ENCODE data around the gene CACNB2. TPM values are rescaled to one million over a fixed set of nuclear protein-coding genes. Genes with fewer than 3 reads are reported as not detected.

CACNB2 gene
- total RNA-seq, 2 experiments from 2014 or later = not detected

DNA sequence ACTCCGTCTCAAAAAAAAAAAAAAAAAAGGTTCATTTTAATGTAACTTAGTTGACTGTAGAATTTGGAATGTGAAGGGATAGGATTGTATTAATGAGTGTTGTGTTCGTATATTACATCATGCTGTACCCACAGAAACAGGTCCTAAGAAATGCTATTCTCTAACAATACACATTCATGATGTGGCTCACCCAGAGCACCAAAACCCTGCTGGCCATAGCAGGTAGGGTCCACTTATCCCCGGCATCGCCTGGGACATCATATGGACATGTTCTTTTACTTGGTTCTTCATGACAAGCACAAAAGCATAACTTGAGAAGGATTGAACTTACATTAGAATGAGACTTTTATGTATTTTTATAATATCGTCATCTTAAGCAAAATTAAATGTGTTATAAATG lies 241.5 kb downstream of the CACNB2 start:
- no peaks in the 10 kb centered on the region for H3K4me1 Mint-ChIP-seq (ENCODE audit: low read depth)
- no peak for DNase-seq
- CTCF ChIA-PET = no interaction called here
- H3K36me3 Mint-ChIP-seq (ENCODE audit: low read depth) = no peaks in the 10 kb centered on the region
- H3K27me3 Mint-ChIP-seq (ENCODE audit: low read depth) = peaks cover 4% of the 10 kb centered on the region
- no peak overlapping the region for H3K27ac Mint-ChIP-seq
- no peak overlapping the region for H3K4me3 Mint-ChIP-seq
- intact Hi-C loops (cut with micrococcal nuclease) = no loop called here
- no peaks in the 10 kb centered on the region for H3K9me3 Mint-ChIP-seq

DNA sequence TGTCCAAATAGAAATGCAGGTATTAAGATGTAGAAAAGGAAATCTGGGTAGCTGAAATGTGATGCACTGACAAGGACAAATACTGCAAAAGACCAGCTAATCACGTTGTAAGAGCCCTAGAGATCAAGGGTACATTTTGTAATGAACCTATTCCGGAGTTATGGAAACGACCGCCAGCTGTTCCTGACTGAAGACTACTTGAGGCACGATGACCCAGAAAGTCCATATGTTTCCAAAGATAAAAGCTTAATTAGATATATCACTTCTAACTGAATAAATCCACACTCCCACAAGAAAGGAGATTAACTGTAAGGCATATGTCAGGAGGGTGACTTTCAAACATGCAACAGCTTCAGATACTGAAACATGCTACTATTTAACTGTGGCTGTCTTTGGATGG lies 257.7 kb downstream of the CACNB2 start:
- peaks cover 8% of the 10 kb centered on the region for H3K4me1 Mint-ChIP-seq (ENCODE audit: low read depth)
- no peak overlapping the region for H3K4me3 Mint-ChIP-seq
- intact Hi-C loops (cut with micrococcal nuclease) = no loop called here
- DNase-seq = no peak
- H3K36me3 Mint-ChIP-seq (ENCODE audit: low read depth) = no peaks in the 10 kb centered on the region
- CTCF ChIA-PET = interaction anchor here (1.0 kb wide), 1 partner anchor 25 kb away, joined by 9 read pairs; no protein-coding TSS in a partner anchor
- H3K27me3 Mint-ChIP-seq (ENCODE audit: low read depth) = peaks cover 16% of the 10 kb centered on the region
- no peak overlapping the region for H3K27ac Mint-ChIP-seq
- H3K9me3 Mint-ChIP-seq = no peaks in the 10 kb centered on the region

DNA sequence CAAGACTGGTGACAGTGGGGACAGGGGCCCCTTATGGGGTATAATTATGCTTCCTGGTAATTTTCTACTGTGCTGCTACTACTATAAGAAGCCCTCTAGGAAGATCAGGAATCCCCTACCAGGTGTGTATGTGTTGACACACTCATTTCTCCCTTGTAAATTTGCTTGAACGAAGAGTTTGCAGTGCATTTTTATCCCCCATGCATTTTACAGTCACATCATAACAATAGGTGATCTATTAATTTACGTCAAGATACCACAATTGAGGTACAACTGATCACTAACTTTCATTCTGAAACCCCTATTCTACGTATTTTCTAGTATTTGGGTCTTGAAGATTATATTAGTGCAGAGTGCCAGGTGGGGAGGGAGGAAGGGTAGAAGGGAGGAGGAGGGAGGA lies 258.9 kb downstream of the CACNB2 start:
- CTCF ChIA-PET = interaction anchor here (0.6 kb wide), 1 partner anchor 55 kb away, joined by 3 read pairs; no protein-coding TSS in a partner anchor
- H3K27me3 Mint-ChIP-seq (ENCODE audit: low read depth) = peaks cover 16% of the 10 kb centered on the region
- H3K36me3 Mint-ChIP-seq (ENCODE audit: low read depth) = no peaks in the 10 kb centered on the region
- peaks cover 8% of the 10 kb centered on the region for H3K4me1 Mint-ChIP-seq (ENCODE audit: low read depth)
- H3K27ac Mint-ChIP-seq = no peak overlapping the region
- no peaks in the 10 kb centered on the region for H3K9me3 Mint-ChIP-seq
- DNase-seq = no peak
- no peak overlapping the region for H3K4me3 Mint-ChIP-seq
- intact Hi-C loops (cut with micrococcal nuclease) = no loop called here

DNA sequence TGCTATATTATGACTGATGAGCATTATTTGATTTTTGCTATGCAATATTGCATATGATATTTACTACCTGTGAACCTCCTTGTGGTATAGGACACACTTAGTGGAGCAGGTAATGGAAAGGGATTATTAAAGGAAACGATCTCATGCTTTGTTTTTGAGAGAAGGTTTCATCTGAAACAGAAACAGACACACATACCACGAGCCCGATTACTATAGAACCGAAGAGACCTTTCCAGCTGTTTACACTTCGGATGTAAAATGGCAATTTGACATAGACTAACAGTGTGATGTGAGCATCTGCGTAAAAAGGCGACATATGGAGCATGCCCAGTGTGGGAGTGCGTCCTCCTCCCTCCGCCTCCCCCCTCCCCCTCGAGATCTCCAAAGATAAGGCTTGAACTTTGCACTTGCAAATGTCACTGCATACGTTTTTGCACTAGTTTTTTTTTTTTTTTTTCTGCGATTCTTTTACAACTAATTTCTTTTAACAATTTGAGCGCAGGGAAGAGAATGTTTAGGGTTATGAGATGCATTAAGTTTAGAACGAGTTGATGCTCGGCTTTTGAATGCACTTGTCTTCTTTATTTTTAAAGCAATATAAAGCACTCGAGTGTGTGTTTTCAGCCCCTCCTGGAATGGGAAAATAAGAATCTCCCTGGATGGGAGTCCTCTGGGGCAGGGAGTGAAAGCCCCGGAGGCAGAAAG lies 260.1 kb downstream of the CACNB2 start:
- CTCF ChIA-PET = no interaction called here
- peak overlapping the region; percentile 50 for H3K4me3 Mint-ChIP-seq
- H3K4me1 Mint-ChIP-seq (ENCODE audit: low read depth) = peaks cover 8% of the 10 kb centered on the region
- intact Hi-C loops (cut with micrococcal nuclease) = no loop called here
- no peaks in the 10 kb centered on the region for H3K36me3 Mint-ChIP-seq (ENCODE audit: low read depth)
- no peak overlapping the region for H3K27ac Mint-ChIP-seq
- no peaks in the 10 kb centered on the region for H3K9me3 Mint-ChIP-seq
- peaks cover 19% of the 10 kb centered on the region for H3K27me3 Mint-ChIP-seq (ENCODE audit: low read depth)
- peak; percentile 10 for DNase-seq

DNA sequence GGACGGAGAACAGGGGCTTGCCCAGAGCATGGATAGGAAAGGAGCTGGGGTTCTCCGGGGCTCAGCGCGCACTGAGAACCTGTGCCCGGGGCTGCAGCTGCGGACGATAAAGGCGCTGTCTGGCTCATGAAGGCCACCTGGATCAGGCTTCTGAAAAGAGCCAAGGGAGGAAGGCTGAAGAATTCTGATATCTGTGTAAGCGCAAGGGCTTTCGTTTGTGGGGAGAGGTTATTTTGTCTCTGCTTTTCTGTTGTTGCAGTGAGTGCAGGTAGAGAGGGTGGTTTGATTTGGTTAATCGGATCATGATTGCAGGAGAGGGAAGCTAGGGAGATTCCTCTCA lies 260.7 kb downstream of the CACNB2 start:
- intact Hi-C loops (cut with micrococcal nuclease) = no loop called here
- Mint-ChIP-seq H3K4me1 (ENCODE audit: low read depth) (peaks cover 8% of the 10 kb centered on the region), H3K27ac (no peak overlapping the region), H3K36me3 (ENCODE audit: low read depth) (no peaks in the 10 kb centered on the region), H3K27me3 (ENCODE audit: low read depth) (peaks cover 19% of the 10 kb centered on the region), H3K9me3 (no peaks in the 10 kb centered on the region), H3K4me3 (peak overlapping the region; percentile 3)
- CTCF ChIA-PET = no interaction called here
- no peak for DNase-seq

DNA sequence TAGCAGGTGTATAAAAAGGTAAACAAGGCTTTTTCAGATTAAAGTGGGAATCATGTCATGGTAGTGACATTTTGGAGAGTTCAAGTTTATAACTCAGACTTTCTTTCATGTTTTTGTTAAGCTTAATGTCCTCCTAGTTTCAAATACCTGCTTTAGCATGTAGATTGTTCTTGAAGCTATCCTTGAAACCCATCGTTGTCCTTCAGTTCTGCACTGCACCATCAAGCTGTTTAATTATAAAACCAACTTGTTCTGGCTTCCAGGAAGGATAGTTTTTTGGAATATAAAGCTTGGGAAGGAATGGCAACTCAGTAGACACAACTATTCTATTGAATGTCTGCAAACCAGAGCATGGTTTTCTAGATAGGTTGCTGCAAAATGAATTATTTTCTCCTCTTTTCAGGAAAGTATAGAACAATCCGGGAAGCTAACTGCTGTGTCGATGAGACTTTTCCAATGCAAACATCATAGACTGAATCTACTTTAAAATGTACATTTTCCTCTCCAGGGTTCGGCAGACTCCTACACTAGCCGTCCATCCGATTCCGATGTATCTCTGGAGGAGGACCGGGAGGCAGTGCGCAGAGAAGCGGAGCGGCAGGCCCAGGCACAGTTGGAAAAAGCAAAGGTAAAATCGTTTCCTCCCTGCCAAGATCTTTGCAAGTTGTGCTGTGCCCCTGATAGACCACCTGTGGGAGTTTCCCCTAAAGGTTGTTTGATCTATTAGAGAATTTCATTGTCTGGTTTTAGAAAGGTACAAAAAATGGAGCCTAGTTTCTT lies 261.4 kb downstream of the CACNB2 start:
- Mint-ChIP-seq H3K4me3 (no peak overlapping the region), H3K4me1 (ENCODE audit: low read depth) (peaks cover 8% of the 10 kb centered on the region), H3K36me3 (ENCODE audit: low read depth) (no peaks in the 10 kb centered on the region), H3K9me3 (no peaks in the 10 kb centered on the region), H3K27ac (no peak overlapping the region), H3K27me3 (ENCODE audit: low read depth) (peaks cover 19% of the 10 kb centered on the region)
- no peak for DNase-seq
- intact Hi-C loops (cut with micrococcal nuclease) = no loop called here
- CTCF ChIA-PET = no interaction called here

DNA sequence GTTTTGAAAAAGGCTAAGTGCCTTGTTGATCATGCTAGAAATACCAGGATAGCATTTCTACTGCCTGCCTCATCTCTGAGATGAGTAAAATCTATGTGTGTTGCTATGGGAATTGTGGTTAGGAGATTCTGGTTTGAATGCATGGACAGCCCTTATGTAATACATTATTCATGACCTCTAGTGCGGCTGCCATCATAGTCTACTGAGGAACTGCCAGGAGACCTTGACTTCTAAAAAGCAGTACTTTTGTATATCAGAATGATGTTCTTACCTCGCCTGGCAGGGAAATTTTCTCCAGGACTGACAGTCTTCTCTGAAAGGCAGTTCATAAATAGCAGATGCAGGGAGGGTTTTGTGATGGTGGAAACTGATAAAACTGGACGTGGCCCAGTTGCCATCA lies 262.6 kb downstream of the CACNB2 start:
- CTCF ChIA-PET = no interaction called here
- intact Hi-C loops (cut with micrococcal nuclease) = no loop called here
- no peak overlapping the region for H3K4me3 Mint-ChIP-seq
- peaks cover 8% of the 10 kb centered on the region for H3K4me1 Mint-ChIP-seq (ENCODE audit: low read depth)
- no peak for DNase-seq
- H3K36me3 Mint-ChIP-seq (ENCODE audit: low read depth) = no peaks in the 10 kb centered on the region
- no peaks in the 10 kb centered on the region for H3K9me3 Mint-ChIP-seq
- no peak overlapping the region for H3K27ac Mint-ChIP-seq
- peaks cover 19% of the 10 kb centered on the region for H3K27me3 Mint-ChIP-seq (ENCODE audit: low read depth)

DNA sequence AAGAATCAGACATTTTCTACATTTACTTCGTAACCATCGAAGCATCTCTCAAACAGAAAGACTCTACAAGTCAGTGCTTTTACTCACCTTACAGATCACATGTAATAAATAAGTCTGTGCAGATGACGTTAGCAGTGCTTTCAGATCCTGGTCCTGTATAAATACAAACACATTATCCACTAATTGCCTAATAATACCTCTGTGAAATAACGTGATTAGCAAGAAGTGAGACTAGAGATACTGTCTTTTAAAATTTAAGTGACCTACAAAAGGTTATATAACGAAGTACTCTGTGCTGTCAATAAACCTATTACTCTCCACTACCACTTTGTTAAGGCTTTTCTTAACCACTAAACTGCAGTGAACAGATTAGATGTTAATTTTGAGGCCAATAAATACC lies 264.3 kb downstream of the CACNB2 start:
- intact Hi-C loops (cut with micrococcal nuclease) = no loop called here
- CTCF ChIA-PET = no interaction called here
- peaks cover 8% of the 10 kb centered on the region for H3K4me1 Mint-ChIP-seq (ENCODE audit: low read depth)

DNA sequence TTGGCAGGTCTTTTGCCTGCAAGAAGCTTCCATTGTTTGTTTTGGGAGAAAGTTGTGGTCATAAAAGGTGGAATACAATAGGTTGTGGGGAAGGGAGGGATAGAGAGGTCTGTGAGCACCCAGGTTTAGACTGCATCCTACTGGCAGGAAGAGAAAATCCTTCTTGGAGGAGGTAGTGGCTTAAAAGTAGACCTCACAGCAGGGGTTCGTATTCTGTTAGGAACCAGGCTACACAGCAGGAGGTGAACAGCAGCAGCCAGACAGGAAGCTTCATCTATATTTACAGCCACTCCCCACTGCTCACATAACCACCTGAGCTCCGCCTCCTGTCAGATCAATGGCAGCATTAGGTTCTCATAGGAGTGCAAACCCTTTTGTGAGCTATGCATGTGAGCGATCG lies 265.9 kb downstream of the CACNB2 start:
- CTCF ChIA-PET = no interaction called here
- no peak for DNase-seq
- intact Hi-C loops (cut with micrococcal nuclease) = no loop called here
- no peak overlapping the region for H3K4me3 Mint-ChIP-seq
- peaks cover under 1% of the 10 kb centered on the region for H3K4me1 Mint-ChIP-seq (ENCODE audit: low read depth)
- H3K9me3 Mint-ChIP-seq = no peaks in the 10 kb centered on the region
- peaks cover 10% of the 10 kb centered on the region for H3K27me3 Mint-ChIP-seq (ENCODE audit: low read depth)
- H3K27ac Mint-ChIP-seq = no peak overlapping the region
- H3K36me3 Mint-ChIP-seq (ENCODE audit: low read depth) = no peaks in the 10 kb centered on the region

More for the DNA sequence above, 264.3 kb downstream of the CACNB2 start:
- DNase-seq = no peak
- Mint-ChIP-seq H3K27me3 (ENCODE audit: low read depth) (peaks cover 19% of the 10 kb centered on the region), H3K9me3 (no peaks in the 10 kb centered on the region), H3K4me3 (no peak overlapping the region), H3K27ac (no peak overlapping the region), H3K36me3 (ENCODE audit: low read depth) (no peaks in the 10 kb centered on the region)

DNA sequence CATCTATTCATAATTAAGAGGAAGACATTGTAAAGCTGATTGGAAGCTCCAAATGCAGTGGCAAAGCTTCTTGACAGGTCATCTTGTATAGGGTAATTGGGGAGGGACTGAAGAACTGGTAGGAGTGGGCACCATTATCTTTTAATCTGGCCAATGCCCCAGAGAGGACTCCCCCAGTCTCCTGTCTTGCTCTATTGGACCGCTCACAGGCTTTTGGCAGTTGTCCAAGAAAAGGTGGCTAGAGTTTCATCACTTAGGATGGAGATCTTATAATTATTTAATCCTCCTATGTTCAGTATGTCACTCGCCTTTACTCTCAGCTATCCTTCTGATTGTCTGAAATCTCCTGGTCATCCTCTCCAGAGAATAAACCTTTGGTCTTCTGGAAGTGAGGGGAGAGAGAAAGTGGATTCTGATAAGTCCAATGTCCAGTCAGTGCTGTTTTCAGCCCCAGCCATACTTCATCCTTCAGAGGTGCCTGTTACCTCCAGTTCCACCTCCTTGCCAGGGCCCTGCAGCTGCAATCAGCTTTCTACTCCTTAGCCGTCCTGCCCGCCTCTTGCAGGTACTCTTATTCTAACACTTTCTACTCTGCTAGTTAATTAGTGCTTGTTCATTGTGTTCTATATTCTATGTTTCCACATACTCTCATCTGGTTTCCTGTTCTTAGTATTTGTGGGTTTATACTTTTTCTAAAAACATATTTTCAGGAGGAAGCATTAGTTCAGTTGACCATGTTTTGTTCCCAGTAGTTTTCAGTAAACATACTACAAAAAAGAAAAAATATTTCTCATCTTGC lies 269.6 kb downstream of the CACNB2 start:
- H3K27ac Mint-ChIP-seq = no peak overlapping the region
- H3K4me1 Mint-ChIP-seq (ENCODE audit: low read depth) = no peaks in the 10 kb centered on the region
- peaks cover 3% of the 10 kb centered on the region for H3K27me3 Mint-ChIP-seq (ENCODE audit: low read depth)
- CTCF ChIA-PET = no interaction called here
- H3K4me3 Mint-ChIP-seq = no peak overlapping the region
- intact Hi-C loops (cut with micrococcal nuclease) = no loop called here
- no peaks in the 10 kb centered on the region for H3K9me3 Mint-ChIP-seq
- H3K36me3 Mint-ChIP-seq (ENCODE audit: low read depth) = no peaks in the 10 kb centered on the region
- DNase-seq = no peak

DNA sequence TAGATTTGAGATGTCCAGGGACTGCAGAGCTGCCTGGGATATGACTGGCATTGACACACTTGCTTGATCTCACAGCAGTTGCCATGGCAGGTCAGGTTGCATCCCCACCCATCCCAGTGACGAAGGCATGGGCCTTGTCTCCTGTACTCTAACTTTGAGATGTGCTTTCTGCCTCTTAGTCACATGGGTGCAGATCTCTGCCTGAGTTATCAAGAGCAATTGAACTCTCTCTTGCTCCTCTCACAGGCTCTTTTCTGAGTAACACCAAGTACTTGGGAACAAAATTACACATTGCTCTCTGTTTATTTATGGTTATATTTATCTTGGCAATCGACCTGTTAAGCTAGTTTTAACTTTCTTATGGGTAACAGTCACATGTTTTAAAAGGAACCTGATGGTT lies 273.8 kb downstream of the CACNB2 start:
- no peaks in the 10 kb centered on the region for H3K4me1 Mint-ChIP-seq (ENCODE audit: low read depth)
- H3K9me3 Mint-ChIP-seq = peaks cover 3% of the 10 kb centered on the region

DNA sequence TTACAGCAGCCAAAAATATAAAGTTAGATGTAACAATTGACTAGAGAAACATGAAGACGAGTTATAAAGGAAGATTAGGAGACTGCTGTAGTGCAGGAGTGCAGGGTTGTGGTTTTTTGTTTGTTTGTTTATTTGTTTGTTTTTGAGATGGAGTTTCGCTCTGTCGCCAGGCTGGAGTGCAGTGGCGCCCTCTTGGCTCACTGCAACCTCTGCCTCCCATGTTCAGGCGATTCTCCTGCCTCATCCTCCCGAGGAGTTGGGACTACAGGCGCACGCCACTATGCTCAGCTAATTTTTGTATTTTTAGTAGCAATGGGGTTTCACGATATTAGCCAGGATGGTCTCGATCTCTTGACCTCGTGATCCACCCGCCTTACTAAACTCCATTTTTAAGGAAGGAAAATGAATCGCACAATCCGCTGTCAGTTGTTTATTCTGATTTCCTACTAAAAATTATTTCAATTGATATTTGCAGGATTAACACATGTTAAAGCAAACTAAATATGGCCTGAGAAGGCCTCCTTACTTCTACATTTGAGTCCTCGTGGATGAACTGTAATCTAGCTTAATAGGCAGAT lies 277.8 kb downstream of the CACNB2 start:
- H3K9me3 Mint-ChIP-seq = peaks cover 3% of the 10 kb centered on the region

More for the DNA sequence above, 273.8 kb downstream of the CACNB2 start:
- DNase-seq = no peak
- intact Hi-C loops (cut with micrococcal nuclease) = no loop called here
- Mint-ChIP-seq H3K36me3 (ENCODE audit: low read depth) (no peaks in the 10 kb centered on the region), H3K27me3 (ENCODE audit: low read depth) (peaks cover 8% of the 10 kb centered on the region), H3K27ac (no peak overlapping the region), H3K4me3 (no peak overlapping the region)
- CTCF ChIA-PET = no interaction called here

More for the DNA sequence above, 277.8 kb downstream of the CACNB2 start:
- H3K27ac Mint-ChIP-seq = no peak overlapping the region
- no peak for DNase-seq
- no peaks in the 10 kb centered on the region for H3K4me1 Mint-ChIP-seq (ENCODE audit: low read depth)
- no peak overlapping the region for H3K4me3 Mint-ChIP-seq
- intact Hi-C loops (cut with micrococcal nuclease) = no loop called here
- H3K27me3 Mint-ChIP-seq (ENCODE audit: low read depth) = peaks cover 14% of the 10 kb centered on the region
- no peaks in the 10 kb centered on the region for H3K36me3 Mint-ChIP-seq (ENCODE audit: low read depth)
- CTCF ChIA-PET = interaction anchor here (0.6 kb wide), 1 partner anchor 46 kb away, joined by 5 read pairs; no protein-coding TSS in a partner anchor

All from activated naive CD4-positive, alpha-beta T cell treated with anti-CD3 and anti-CD28 coated beads for 36 hours (primary cell).